Nephron (organoid): Measurements from ENCODE around the gene NRF1.

ENCODE experiments used
- H3K27ac Mint-ChIP-seq, 3 experiments: 2 replicates each; pipeline ENCODE4 v1.8.0; 2020; ENCODE audit warnings: mixed read lengths in 3 of 3, mild to moderate bottlenecking in 2 of 3, moderate library complexity in 1 of 3
- H3K27me3 Mint-ChIP-seq: 2 replicates; pipeline ENCODE4 v1.8.0; 2021; ENCODE audit warnings: low read depth, mild to moderate bottlenecking, moderate library complexity, mixed read lengths
- H3K36me3 Mint-ChIP-seq: 2 replicates; pipeline ENCODE4 v1.8.0; 2020; ENCODE audit warnings: low read depth, mixed read lengths
- H3K4me1 Mint-ChIP-seq: 2 replicates; pipeline ENCODE4 v1.8.0; 2020; ENCODE audit warnings: mixed read lengths
- H3K4me3 Mint-ChIP-seq, 3 experiments: 2 replicates each; pipeline ENCODE4 v1.8.0; 2020; ENCODE audit warnings: mild to moderate bottlenecking in 3 of 3, mixed read lengths in 3 of 3, moderate library complexity in 2 of 3
- H3K9me3 Mint-ChIP-seq: 2 replicates; pipeline ENCODE4 v1.8.0; 2020; ENCODE audit warnings: mixed read lengths
- TF ChIP-seq, protein P1 (sequence below), 3 experiments: fragments of 200-600 bp; sonication (generic); IDR thresholded peaks; one replicate each; pipeline ENCODE4 v1.5.0; 2021; ENCODE audit warnings: antibody characterized with exemption in 3 of 3; ENCODE audit not compliant: unreplicated experiment in 3 of 3

The NRF1 gene

DNA sequence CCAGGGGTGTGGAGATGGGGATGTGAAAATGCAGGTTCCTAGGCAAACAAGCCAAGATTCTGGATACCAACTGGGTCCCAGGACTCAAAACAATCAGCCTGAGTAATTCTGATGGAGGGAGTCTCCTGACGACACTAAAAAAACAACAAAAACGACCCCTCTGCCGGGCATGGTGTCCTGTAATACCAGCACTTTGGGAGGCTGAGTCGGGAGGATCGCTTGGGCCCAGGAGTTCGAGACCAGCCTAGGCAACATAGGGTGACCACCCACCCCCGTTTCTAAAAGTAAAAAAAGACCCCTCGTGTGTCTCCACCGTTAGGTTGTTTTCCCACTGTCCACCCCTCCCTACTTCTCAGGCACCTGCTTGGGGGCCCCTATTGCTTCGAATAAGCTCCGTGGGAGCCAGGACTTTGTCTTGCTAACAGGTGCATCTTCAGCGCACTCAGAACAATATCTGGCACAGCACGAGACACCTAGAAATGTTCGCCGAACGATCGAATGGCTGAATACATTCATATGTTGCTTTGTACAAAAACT lies 743 bp upstream of the NRF1 start:
- TF ChIP-seq, protein P1, sequence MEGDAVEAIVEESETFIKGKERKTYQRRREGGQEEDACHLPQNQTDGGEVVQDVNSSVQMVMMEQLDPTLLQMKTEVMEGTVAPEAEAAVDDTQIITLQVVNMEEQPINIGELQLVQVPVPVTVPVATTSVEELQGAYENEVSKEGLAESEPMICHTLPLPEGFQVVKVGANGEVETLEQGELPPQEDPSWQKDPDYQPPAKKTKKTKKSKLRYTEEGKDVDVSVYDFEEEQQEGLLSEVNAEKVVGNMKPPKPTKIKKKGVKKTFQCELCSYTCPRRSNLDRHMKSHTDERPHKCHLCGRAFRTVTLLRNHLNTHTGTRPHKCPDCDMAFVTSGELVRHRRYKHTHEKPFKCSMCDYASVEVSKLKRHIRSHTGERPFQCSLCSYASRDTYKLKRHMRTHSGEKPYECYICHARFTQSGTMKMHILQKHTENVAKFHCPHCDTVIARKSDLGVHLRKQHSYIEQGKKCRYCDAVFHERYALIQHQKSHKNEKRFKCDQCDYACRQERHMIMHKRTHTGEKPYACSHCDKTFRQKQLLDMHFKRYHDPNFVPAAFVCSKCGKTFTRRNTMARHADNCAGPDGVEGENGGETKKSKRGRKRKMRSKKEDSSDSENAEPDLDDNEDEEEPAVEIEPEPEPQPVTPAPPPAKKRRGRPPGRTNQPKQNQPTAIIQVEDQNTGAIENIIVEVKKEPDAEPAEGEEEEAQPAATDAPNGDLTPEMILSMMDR (IDR thresholded peaks at IDR 0.05; ENCODE audit: unreplicated experiment in 3 of 3): no peak
- H3K27me3 Mint-ChIP-seq: no peaks in the 10 kb centered on the region
- H3K4me3 Mint-ChIP-seq: peak overlapping the region; percentile 90 to 95 (median 95)
- peaks cover 28% of the 10 kb centered on the region for H3K36me3 Mint-ChIP-seq
- no peaks in the 10 kb centered on the region for H3K9me3 Mint-ChIP-seq
- peak overlapping the region; percentile 94 to 99 (median 98) for H3K27ac Mint-ChIP-seq
- H3K4me1 Mint-ChIP-seq: peaks cover 28% of the 10 kb centered on the region

DNA sequence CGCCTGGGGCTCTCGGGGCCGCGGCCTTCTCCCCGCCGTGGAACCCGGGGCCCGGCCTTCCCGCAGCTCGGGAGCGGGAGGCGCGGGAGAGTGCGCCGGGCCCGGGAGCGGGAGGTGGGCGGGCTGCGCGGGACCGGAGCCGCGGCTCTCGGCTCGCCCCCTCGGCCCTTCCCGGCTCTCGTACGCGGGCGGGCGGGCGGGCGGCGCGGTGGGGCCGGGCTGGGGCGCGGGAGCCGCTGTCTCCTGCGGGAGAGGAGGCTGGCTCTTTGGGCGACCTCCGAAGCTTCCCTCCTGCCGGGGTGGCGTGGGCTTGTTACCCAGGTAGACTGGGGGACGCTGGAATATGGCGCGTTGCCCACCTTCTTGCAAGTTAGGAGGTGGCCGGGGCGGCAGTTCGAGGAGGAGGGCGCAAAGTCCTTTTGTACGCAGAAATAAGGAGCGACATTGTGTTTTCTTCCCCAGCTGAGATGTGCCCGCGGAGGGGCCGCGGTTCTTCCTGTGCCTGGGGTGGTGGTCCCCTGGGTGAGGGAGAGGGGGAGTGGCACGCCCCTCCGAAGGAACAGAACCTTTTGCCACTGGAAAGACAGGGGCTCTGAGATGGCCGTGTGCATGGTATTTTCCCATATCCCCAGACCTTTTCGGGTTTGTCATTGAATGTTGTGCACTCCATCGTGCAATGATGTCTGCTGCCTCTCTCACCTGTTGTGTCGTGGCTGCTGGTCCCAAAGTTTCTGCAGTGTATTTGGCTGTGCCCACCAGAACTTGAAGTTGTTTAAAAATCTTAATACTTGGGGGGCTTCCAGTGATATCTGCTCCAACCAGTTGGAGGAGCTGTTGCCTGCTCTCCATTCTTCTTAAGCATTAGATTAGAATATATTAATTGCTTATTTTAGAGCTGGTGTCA lies 844 bp downstream of the NRF1 start:
- peaks cover 21% of the 10 kb centered on the region for H3K36me3 Mint-ChIP-seq
- peak overlapping the region; percentile 91 to 100 (median 99) for H3K4me3 Mint-ChIP-seq
- peak overlapping the region; percentile 99 to 100 (median 100) for H3K27ac Mint-ChIP-seq
- H3K9me3 Mint-ChIP-seq: no peaks in the 10 kb centered on the region
- TF ChIP-seq, protein P1 (IDR thresholded peaks at IDR 0.05; ENCODE audit: unreplicated experiment in 3 of 3): peak; percentile 60 to 64 (median 61)
- H3K27me3 Mint-ChIP-seq: no peaks in the 10 kb centered on the region
- peaks cover 28% of the 10 kb centered on the region for H3K4me1 Mint-ChIP-seq

DNA sequence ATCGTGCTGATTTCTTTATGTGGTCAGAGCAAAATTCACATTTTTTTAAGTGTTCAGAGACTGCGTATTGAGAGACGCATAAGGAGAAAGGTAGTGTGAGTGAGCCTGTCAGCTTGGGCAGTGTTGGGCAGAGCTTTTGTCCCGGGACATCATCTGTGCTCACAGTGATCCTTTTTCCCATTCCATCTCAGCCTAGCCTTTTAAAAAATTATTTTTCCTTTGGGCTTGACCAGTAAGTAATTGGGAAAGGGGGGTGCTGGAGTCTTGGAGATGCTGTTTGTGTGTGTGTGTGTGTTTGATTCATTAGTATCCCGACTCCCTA lies 1.5 kb downstream of the NRF1 start:
- Mint-ChIP-seq H3K9me3 (no peaks in the 10 kb centered on the region), H3K27ac (peak overlapping the region; percentile 99 to 100 (median 100)), H3K27me3 (no peaks in the 10 kb centered on the region), H3K4me1 (peaks cover 28% of the 10 kb centered on the region), H3K36me3 (peaks cover 19% of the 10 kb centered on the region), H3K4me3 (peak overlapping the region; percentile 91 to 100 (median 99))
- TF ChIP-seq, protein P1 (IDR thresholded peaks at IDR 0.05; ENCODE audit: unreplicated experiment in 3 of 3): no peak

DNA sequence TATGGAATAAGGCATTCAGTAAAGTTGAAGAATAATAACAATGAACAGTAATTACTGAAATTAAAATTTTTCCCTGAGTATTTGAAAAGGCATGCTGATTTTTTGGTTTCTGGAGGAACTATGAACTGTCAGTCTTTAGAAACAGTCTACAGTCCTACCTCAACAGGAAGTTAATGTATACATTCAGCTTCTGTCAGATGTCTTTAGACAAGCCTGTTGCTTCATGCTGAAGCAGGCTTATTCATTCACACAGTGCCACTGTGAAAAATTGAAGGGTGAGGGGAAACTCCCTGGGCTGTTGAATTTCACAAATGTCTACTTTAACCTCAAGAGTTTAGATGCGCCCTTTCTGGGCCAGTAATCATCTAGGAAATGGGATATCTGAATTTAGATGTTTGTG lies 3.5 kb downstream of the NRF1 start:
- Mint-ChIP-seq H3K4me1 (peaks cover 19% of the 10 kb centered on the region), H3K9me3 (no peaks in the 10 kb centered on the region), H3K27me3 (no peaks in the 10 kb centered on the region), H3K4me3 (peak overlapping the region; percentile 62 to 74 (median 63)), H3K36me3 (peaks cover 15% of the 10 kb centered on the region), H3K27ac (peak overlapping the region in 2 of 3 experiments; percentile 51 to 70)
- TF ChIP-seq, protein P1 (IDR thresholded peaks at IDR 0.05; ENCODE audit: unreplicated experiment in 3 of 3): no peak

DNA sequence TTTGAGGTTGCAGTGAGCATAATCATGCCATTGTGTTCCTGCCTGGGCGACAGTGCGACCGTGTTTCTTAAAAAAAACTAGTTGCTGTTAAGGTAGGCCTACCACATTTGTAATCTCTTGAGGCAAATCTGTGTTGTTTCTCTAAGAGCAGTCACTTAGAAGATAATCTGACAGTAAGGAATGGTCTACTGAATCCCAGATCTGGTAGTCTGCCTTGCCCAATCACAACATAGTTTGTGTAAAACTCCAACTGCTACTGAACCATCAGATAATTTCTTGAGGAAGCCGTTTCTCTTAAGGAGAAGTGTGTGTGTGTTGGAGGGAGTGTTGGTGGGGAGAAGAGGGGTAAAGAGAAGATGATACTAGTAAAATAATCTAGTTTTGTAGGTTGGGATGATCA lies 5.0 kb downstream of the NRF1 start:
- no peak overlapping the region for H3K4me3 Mint-ChIP-seq
- H3K9me3 Mint-ChIP-seq: no peaks in the 10 kb centered on the region
- H3K4me1 Mint-ChIP-seq: peaks cover 19% of the 10 kb centered on the region
- TF ChIP-seq, protein P1 (IDR thresholded peaks at IDR 0.05; ENCODE audit: unreplicated experiment in 3 of 3): no peak
- H3K27ac Mint-ChIP-seq: no peak overlapping the region
- H3K36me3 Mint-ChIP-seq: peaks cover 21% of the 10 kb centered on the region
- H3K27me3 Mint-ChIP-seq: no peaks in the 10 kb centered on the region
